Measurements from ENCODE around the gene TMX3. TPM values are rescaled to one million over a fixed set of nuclear protein-coding genes. Genes with fewer than 3 reads are reported as not detected.

The TMX3 gene
- total and polyA plus RNA-seq, 7 donors = 3.0 to 59.5 (median 40.9) TPM

- no peaks in the 10 kb centered on the region for H3K27me3 ChIP-seq
- no peak overlapping the region for H3K27ac ChIP-seq
- TF ChIP-seq POLR2A (IDR thresholded peaks at IDR 0.05) = no peak
- no peak for TF ChIP-seq POLR2AphosphoS5 (IDR thresholded peaks at IDR 0.05)
- TF ChIP-seq, protein P1, sequence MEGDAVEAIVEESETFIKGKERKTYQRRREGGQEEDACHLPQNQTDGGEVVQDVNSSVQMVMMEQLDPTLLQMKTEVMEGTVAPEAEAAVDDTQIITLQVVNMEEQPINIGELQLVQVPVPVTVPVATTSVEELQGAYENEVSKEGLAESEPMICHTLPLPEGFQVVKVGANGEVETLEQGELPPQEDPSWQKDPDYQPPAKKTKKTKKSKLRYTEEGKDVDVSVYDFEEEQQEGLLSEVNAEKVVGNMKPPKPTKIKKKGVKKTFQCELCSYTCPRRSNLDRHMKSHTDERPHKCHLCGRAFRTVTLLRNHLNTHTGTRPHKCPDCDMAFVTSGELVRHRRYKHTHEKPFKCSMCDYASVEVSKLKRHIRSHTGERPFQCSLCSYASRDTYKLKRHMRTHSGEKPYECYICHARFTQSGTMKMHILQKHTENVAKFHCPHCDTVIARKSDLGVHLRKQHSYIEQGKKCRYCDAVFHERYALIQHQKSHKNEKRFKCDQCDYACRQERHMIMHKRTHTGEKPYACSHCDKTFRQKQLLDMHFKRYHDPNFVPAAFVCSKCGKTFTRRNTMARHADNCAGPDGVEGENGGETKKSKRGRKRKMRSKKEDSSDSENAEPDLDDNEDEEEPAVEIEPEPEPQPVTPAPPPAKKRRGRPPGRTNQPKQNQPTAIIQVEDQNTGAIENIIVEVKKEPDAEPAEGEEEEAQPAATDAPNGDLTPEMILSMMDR (IDR thresholded peaks at IDR 0.05) = no peak
- TF ChIP-seq EP300 (IDR thresholded peaks at IDR 0.05) = no peak
- no peak overlapping the region for H3K4me3 ChIP-seq
- peaks cover 0 to 36% (median 0%) of the 10 kb centered on the region in 4 donors for H3K36me3 ChIP-seq
- DNase-seq = no peak
- H3K9me3 ChIP-seq = no peaks in the 10 kb centered on the region
- whole genome bisulfite sequencing, 2 donors = 39 to 80% methylated on average over 1 of the region's 1 CpG
- intact Hi-C loops (cut with DNase I) = no loop called here
- peaks cover 0 to 5% (median 0%) of the 10 kb centered on the region in 4 donors for H3K4me1 ChIP-seq
These were observed 9.8 kb downstream of the TMX3 start for GRCh38 chr18:68705119-68705518.

DNA sequence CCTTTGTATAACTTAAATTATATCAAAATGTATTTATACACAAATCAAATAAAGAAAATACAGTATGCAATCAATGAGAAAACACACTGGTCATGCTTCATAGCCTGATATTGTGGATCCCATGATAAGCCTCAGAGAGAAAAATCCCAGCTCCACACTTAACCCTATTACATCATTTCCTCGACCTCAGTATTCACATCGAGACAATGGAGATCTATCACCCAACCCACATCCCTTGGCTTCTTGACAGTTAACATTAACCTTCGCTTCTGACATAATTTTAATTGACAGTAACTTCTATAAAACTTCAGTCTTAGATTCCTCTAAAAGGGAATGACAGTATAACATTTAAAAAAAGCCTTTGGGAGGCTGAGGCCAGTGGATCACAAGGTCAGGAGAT lies 11.6 kb downstream of the TMX3 start:
- 84 to 88% methylated on average over 3 of the region's 3 CpGs for WGBS, 2 donors
- peaks cover 0 to 5% (median 0%) of the 10 kb centered on the region in 4 donors for H3K4me1 ChIP-seq
- no peak for DNase-seq
- H3K9me3 ChIP-seq = no peaks in the 10 kb centered on the region
- intact Hi-C loops (cut with DNase I) = no loop called here
- no peak overlapping the region for H3K27ac ChIP-seq
- no peak for TF ChIP-seq EP300 (IDR thresholded peaks at IDR 0.05)
- no peaks in the 10 kb centered on the region for H3K27me3 ChIP-seq
- peaks cover 0 to 18% (median 0%) of the 10 kb centered on the region in 4 donors for H3K36me3 ChIP-seq
- H3K4me3 ChIP-seq = no peak overlapping the region

DNA sequence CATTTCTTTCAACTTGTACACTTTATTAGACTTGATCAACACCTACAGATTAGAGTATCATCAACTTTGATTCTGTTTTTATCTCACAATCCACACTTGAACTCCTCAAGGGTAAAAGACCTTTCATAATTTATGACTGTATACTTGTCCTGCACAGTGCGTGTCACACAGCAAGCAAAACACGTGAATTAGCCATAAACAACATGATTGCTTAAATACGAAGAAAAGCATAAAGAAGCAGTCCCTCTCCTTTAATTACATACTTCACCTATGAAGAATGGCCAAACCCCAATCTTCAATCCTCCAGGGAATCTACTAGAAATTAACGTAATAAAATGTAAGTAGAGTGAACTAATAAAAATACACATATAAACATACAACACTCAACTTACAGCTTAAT lies 13.6 kb downstream of the TMX3 start:
- H3K27ac ChIP-seq = no peak overlapping the region
- peaks cover 0 to 24% (median 1%) of the 10 kb centered on the region in 4 donors for H3K36me3 ChIP-seq
- H3K4me3 ChIP-seq = no peak overlapping the region
- no peaks in the 10 kb centered on the region for H3K27me3 ChIP-seq
- DNase-seq = no peak
- no peak for TF ChIP-seq POLR2AphosphoS5 (IDR thresholded peaks at IDR 0.05)
- TF ChIP-seq, protein P1 (IDR thresholded peaks at IDR 0.05) = no peak
- no peak for TF ChIP-seq POLR2A (IDR thresholded peaks at IDR 0.05)
- TF ChIP-seq EP300 (IDR thresholded peaks at IDR 0.05) = no peak
- intact Hi-C loops (cut with DNase I) = no loop called here
- WGBS, 2 donors = 88 to 94% methylated on average over 4 of the region's 4 CpGs
- H3K9me3 ChIP-seq = no peaks in the 10 kb centered on the region
- peaks cover 0 to 5% (median 0%) of the 10 kb centered on the region in 4 donors for H3K4me1 ChIP-seq

- no peaks in the 10 kb centered on the region for H3K9me3 ChIP-seq
- WGBS, 2 donors = 97% methylated on average over 1 of the region's 1 CpG
- intact Hi-C loops (cut with DNase I) = no loop called here
These were observed 15.9 kb downstream of the TMX3 start for GRCh38 chr18:68699043-68699442.

GRCh38 chr18:68696937-68697336 lies 18.0 kb downstream of the TMX3 start:
- Histone ChIP-seq H3K4me1 (no peaks in the 10 kb centered on the region), H3K27ac (no peak overlapping the region), H3K4me3 (no peak overlapping the region), H3K36me3 (peaks cover 10 to 49% (median 15%) of the 10 kb centered on the region in 4 donors), H3K9me3 (no peaks in the 10 kb centered on the region), H3K27me3 (no peaks in the 10 kb centered on the region)
- 94 to 95% methylated on average over 2 of the region's 2 CpGs for WGBS, 2 donors
- intact Hi-C loops (cut with DNase I) = no loop called here
- TF ChIP-seq EP300 (IDR thresholded peaks at IDR 0.05) (no peak), POLR2A (IDR thresholded peaks at IDR 0.05) (no peak), POLR2AphosphoS5 (IDR thresholded peaks at IDR 0.05) (no peak)
- TF ChIP-seq, protein P1 (IDR thresholded peaks at IDR 0.05) = no peak
- DNase-seq = no peak

More at GRCh38 chr18:68699043-68699442, 15.9 kb downstream of the TMX3 start:
- TF ChIP-seq, protein P1 (IDR thresholded peaks at IDR 0.05) = no peak
- TF ChIP-seq EP300 (IDR thresholded peaks at IDR 0.05) = no peak
- TF ChIP-seq POLR2AphosphoS5 (IDR thresholded peaks at IDR 0.05) = no peak
- no peak for TF ChIP-seq POLR2A (IDR thresholded peaks at IDR 0.05)
- no peak overlapping the region for H3K27ac ChIP-seq
- H3K27me3 ChIP-seq = no peaks in the 10 kb centered on the region
- DNase-seq = no peak
- H3K4me3 ChIP-seq = no peak overlapping the region
- H3K4me1 ChIP-seq = no peaks in the 10 kb centered on the region
- peaks cover 3 to 34% (median 10%) of the 10 kb centered on the region in 4 donors for H3K36me3 ChIP-seq
